CD4-positive, alpha-beta T cell treated with Interleukin-2 at 100 ng/mL for 4 hours (primary cell): ENCODE results near the gene OR10S1.
"Not testable (repeated sequence)": the region's sequence is repeated elsewhere in the genome, so short reads cannot be mapped to it uniquely, and the experiment has no call there.

Experiments used
- DNase-seq: peaks from one replicate; pipeline ENCODE4 v3.0.0-alpha.2; 2020; ENCODE audit warnings: low spot score

OR10S1 gene, protein sequence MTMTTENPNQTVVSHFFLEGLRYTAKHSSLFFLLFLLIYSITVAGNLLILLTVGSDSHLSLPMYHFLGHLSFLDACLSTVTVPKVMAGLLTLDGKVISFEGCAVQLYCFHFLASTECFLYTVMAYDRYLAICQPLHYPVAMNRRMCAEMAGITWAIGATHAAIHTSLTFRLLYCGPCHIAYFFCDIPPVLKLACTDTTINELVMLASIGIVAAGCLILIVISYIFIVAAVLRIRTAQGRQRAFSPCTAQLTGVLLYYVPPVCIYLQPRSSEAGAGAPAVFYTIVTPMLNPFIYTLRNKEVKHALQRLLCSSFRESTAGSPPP

DNA sequence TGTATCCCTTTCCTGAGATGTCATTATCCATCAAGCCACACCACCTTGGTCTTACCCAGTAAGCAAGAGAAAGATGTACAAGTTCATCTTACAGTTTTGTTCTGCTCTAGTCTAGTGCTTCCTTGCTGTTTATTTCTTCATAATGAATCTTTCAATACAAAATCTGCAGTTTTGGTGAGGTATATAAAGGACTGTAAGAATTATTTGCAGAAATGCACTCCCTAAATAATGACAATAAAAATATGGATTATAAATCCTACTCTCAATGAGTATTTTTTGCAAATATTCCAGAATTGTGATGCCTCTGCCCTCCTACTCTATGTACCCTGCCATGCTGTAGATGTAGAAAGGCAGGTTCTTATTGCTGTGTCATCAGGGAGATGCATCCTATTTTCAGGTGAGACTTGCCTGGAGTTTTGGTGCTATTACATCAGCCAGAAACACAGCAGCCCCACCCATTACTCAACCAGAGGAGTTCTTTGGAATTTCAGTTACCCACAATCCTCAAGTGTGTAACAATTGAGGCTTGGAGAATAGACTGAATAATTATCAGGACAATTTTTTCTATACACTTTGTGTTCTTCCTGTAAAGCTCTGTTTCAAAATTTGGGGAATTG lies at the start of gene OR10S1:
TSS of gene OR10S1 (minus strand) at position 51 of the 617 bp plus-strand sequence. CDS start 117 bp downstream, outside the sequence.
- DNase-seq = no peak

DNA sequence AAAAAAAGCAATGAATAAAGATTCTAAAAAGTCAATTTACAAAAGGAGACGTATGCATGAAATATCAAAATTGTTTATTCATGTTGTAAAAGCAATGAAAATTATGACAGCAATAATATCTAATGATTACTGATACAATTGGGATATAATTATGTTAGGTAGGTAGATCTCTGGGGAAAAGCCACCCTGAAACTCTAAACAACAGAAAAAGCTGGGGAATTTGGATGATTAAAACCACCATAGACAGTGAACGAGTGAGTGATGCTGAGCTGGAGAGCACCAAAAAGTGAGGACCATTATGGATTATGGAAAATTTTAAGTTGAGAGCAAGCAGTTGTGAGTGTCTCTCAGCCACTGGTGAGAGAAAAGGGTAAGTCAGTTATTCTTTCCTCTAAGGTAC lies 48.9 kb upstream of the OR10S1 start, which contains the start of gene OR10G8:
TSS of gene OR10G8 (plus strand) at position 301 of the 400 bp plus-strand sequence. CDS start 2,825 bp downstream, outside the sequence.
- DNase-seq = no peak

DNA sequence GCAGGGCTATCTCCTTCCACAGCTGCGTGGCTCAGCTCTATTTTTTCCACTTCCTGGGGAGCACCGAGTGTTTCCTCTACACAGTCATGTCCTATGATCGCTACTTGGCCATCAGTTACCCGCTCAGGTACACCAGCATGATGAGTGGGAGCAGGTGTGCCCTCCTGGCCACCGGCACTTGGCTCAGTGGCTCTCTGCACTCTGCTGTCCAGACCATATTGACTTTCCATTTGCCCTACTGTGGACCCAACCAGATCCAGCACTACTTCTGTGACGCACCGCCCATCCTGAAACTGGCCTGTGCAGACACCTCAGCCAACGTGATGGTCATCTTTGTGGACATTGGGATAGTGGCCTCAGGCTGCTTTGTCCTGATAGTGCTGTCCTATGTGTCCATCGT lies 38.3 kb upstream of the OR10S1 start:
- not testable (repeated sequence) for DNase-seq

DNA sequence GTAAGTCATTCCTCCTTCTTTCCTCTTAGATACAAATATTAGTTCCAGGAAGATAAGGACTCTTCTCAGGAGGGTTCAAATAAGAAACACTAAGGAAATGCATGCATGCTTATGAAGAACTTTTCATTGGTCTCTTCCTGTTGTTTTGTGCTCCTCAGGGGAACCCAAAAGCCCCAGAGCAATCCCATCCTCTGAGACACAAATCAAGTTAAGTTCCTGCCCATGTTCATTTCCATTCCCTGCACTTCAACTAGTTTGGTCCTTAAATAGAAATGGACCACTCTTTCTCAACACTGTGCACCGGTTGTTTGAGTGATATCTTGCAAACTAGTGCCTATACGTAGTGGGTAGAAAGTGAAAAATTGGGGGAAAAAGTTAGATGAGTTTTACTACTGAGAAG lies 35.1 kb upstream of the OR10S1 start, which contains the start of gene OR10G4:
TSS of gene OR10G4 (plus strand) at position 301 of the 400 bp plus-strand sequence. CDS start 2,578 bp downstream, outside the sequence.
- no peak for DNase-seq

DNA sequence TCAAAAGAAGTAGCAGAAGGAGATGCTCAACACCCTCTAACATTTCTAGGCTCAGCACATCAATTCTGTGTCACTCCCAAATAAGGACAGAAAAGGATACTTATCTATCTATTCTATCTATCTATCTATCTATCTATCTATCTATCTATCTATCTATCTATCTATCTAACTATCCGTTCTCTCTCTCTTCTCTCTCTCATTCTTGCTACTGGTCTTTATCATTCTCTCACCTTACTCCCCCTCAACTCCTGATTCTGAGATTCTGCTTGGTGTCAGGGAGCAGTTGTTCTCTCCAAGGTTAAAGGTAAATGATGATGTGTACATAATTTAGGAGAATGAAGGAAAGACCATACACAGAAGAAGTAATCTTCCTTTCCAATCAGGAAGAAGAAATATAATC lies 17.5 kb upstream of the OR10S1 start, which contains the start of gene OR10G6:
TSS of gene OR10G6 (minus strand) at position 43 of the 400 bp plus-strand sequence. CDS start at position 43, 0 bp downstream.
- no peak for DNase-seq

DNA sequence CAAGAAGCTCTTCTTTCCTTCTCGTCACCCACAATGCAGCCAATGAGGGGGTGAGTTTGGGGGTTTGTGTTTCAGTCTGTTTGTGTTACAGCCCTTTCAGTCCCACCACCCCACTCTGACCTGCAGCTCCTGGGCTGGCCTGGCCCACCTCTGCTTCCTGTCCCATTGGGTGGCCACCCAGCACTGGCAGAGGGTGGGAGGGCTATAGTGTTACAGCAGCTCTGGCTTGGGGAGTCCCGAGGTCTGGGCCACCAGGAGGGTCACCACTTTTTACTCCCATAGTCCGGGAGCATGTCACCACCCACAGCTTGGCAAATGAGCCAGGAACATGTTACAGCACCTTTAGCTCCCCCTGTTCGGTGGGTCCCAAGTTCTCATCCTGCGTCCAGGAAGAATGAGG lies 1.7 kb upstream of the OR10S1 start:
- no peak for DNase-seq

DNA sequence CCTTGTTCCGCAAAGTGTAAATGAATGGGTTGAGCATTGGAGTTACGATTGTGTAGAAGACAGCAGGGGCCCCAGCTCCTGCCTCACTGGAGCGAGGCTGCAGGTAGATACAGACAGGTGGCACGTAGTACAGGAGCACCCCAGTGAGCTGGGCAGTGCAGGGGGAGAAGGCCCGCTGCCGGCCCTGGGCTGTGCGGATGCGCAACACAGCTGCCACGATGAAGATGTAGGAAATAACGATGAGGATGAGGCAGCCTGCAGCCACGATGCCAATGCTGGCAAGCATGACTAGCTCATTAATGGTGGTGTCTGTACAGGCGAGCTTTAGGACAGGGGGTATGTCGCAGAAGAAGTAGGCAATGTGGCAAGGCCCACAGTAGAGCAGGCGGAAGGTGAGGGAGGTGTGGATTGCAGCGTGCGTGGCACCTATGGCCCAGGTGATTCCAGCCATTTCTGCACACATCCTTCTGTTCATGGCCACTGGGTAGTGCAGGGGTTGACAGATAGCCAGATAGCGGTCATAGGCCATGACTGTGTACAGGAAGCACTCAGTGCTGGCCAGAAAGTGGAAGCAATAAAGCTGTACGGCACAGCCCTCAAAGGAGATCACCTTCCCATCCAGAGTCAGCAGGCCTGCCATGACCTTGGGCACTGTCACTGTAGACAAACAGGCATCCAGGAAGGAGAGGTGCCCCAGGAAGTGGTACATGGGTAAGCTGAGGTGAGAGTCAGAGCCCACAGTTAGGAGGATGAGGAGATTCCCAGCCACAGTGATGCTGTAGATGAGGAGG lies 616 bp downstream of the OR10S1 start:
- DNase-seq = no peak

DNA sequence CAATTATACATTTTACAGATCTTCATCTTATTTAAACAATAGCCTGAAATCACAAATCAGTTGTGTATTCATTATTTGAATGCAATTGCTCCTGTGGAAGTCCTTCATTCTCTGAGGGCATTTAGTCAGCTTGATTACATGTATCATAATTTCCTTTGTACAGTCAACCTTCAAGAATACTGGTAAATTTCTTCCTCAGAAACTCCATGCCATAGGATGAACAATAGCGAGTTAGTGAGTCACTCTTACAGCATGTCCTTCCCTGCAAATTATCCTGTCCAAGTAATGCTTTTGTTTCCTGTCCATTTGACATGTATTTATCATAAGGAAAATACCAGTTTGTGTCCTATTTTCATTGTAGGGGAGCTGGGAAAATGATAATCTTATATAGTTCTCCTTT lies 3.8 kb downstream of the OR10S1 start:
- DNase-seq = no peak

DNA sequence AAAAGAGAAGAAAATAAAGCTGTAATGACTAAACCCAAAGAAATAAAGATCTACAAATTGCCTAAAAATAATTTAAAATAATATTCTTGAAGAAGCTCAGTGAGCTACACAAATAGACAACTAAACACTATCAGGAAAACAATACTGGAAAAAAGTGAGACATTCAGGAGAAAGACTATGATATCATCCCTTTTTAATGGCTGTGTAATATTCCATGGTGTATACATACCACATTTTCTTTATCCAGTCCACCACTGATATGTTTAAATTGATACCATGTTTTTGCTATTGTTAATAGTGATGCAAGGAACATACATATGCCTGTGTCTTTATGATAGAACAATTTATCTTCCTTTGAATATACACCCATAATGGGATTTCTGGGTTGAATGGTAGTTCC lies 20.8 kb downstream of the OR10S1 start:
- no peak for DNase-seq

DNA sequence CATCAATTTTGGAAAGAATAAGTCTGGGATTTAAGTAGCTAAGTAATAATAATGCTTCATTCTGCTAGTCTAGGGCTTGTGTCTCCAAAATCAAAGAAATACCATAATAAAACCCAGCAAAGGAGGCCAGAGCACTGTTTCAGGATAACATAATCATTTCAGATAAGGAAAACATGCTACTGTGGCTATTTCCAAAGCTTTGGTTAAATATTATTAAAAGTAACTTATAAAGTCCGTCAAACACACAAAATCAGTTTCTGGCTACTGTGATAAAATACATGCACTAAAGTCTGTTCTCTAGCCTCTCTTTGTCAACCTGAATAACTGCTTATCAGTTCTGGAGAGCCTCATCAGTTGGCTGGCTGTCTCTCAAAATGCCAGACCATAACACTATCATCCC lies 32.4 kb downstream of the OR10S1 start:
- no peak for DNase-seq

DNA sequence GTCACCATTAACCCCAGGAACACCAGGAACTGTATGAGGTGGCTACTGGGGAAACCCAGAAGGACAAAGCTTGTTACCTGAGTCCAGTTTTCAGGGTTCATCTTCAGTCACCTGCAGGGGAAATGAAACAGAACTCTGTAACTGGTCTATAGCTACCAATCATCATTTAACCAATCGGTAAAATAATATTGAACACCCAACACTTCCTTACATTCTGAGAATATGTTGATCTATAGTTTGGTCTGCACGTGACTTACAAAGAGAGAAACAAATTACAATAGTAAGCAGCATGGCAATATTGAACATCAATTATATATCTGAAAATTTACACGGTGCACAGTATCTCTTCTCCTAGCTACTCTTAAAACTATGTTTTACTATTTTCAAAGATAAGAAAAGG lies 33.8 kb downstream of the OR10S1 start, which contains the start of gene OR6T1:
TSS of gene OR6T1 (minus strand) at position 101 of the 400 bp plus-strand sequence. CDS start at position 101, 0 bp downstream.
- no peak for DNase-seq

DNA sequence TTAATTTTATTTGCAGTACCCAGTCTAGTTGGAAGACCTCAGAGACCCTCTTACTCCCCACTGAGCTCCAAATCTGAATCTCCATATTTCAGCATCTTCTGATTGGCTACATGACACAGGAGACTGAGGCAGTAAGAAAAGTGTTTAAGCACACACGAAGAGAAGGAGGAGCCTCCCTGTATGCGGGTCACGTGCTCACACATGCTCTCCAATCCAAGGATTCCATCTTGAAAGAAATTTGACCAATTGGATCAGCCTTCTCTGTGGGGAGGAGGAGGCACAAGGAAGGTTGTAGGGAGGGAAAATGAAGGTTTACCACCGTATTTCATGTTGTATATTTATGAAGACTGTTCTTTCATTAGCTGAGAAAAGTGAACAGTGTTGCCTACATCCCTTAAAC lies 35.2 kb downstream of the OR10S1 start:
- DNase-seq = no peak

DNA sequence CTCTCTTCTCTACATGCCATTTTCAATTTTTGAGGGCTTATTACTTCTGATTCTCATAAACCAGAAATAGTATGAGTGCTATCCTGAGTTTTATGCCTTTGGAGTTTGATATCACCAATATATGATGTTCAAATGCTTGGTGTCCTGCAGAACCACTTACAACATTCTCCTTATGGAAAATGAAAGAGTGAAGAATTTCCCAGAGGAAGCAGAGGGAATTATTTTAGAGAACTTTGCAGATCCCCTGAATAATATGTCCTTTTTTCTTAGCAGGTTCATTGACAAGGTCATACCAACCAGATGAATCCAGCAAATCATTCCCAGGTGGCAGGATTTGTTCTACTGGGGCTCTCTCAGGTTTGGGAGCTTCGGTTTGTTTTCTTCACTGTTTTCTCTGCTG lies 38.3 kb downstream of the OR10S1 start, which contains the start of gene OR4D5:
TSS of gene OR4D5 (plus strand) at position 301 of the 400 bp plus-strand sequence. CDS start at position 301, 0 bp downstream.
- DNase-seq = no peak
